Stimulated activated CD8-positive, alpha-beta memory T cell treated with anti-CD3 and anti-CD28 coated beads, Interleukin-7, amount 100 ng/mL, for 4 hours (primary cell): ENCODE measurements around the gene SCUBE1.

Experiments used
- DNase-seq, 2 donors: peaks; one replicate each; pipeline ENCODE4 v3.0.0-alpha.2; 2020; ENCODE audit warnings: low read depth in 2 of 2

Gene SCUBE1

GRCh38 chr22:43155789-43156188 lies 187.4 kb downstream of the SCUBE1 start:
- no peak for DNase-seq

- no peak for DNase-seq
Observed at GRCh38 chr22:43154887-43155536, 188.2 kb downstream of the SCUBE1 start.

- DNase-seq = no peak
Observed at GRCh38 chr22:43153899-43154298, 189.3 kb downstream of the SCUBE1 start.

GRCh38 chr22:43152357-43153071 lies 190.7 kb downstream of the SCUBE1 start:
- DNase-seq = peak in 1 of 2 donors; percentile 50

- no peak for DNase-seq
Observed at GRCh38 chr22:43152003-43152356, 191.2 kb downstream of the SCUBE1 start.

GRCh38 chr22:43151251-43152002 lies 191.7 kb downstream of the SCUBE1 start, which contains the start of gene TSPO:
Gene TSPO (plus strand): TSS chr22:43151559. CDS start chr22:43159239, 7,680 bp downstream.
- peak in 1 of 2 donors; percentile 46 for DNase-seq

GRCh38 chr22:43150731-43151206 lies 192.4 kb downstream of the SCUBE1 start:
- DNase-seq = no peak

- no peak for DNase-seq
Observed at GRCh38 chr22:43148581-43148980, 194.6 kb downstream of the SCUBE1 start.

- DNase-seq = no peak
Observed at GRCh38 chr22:43147821-43148220, 195.4 kb downstream of the SCUBE1 start.
